HepG2 (cell line): Measurements from ENCODE around the gene TTPAL. TPM values are rescaled to one million over a fixed set of nuclear protein-coding genes. Genes with fewer than 3 reads are reported as not detected.
A peak's percentile ranks its signal among the peaks of the same experiment; 100 is the strongest.

Source experiments
- CC2D1A ChIP-seq: sonication (generic); formaldehyde crosslinking; IDR thresholded peaks from 2 replicates; pipeline ENCODE4 v1.8.1; 2023; ENCODE audit warnings: mild to moderate bottlenecking, missing genetic modification reagents
- FLYWCH1 ChIP-seq: sonication (generic); formaldehyde crosslinking; IDR thresholded peaks from 2 replicates; pipeline ENCODE4 v1.8.1; 2023; ENCODE audit warnings: mild to moderate bottlenecking, missing genetic modification reagents
- MTERF4 ChIP-seq: sonication (generic); formaldehyde crosslinking; IDR thresholded peaks from 2 replicates; pipeline ENCODE4 v1.8.0; 2023; ENCODE audit warnings: mild to moderate bottlenecking, missing genetic modification reagents
- PAXIP1 ChIP-seq: sonication (generic); formaldehyde crosslinking; conservative IDR thresholded peaks from 2 replicates; pipeline ENCODE4 v1.4.0; 2020; ENCODE audit warnings: mild to moderate bottlenecking, missing genetic modification reagents, moderate library complexity
- PREB ChIP-seq: sonication (generic); formaldehyde crosslinking; IDR thresholded peaks from 2 replicates; pipeline ENCODE4 v1.4.0; 2020; ENCODE audit warnings: missing genetic modification reagents
- RBFOX2 ChIP-seq: fragments of 200-400 bp; formaldehyde crosslinking; IDR thresholded peaks from 2 replicates; pipeline ENCODE4 v1.6.1; 2017; ENCODE audit warnings: low read depth, mild to moderate bottlenecking, low read length
- RFX3 ChIP-seq: IDR thresholded peaks from 2 replicates; pipeline ENCODE4 v1.6.1; 2016; ENCODE audit warnings: missing biosample characterization, missing genetic modification reagents
- RFX5 ChIP-seq: IDR thresholded peaks from 2 replicates; pipeline ENCODE4 v1.6.1; 2011; ENCODE audit warnings: low read depth, low read length, improper control_type of control experiment
- SCMH1 ChIP-seq: sonication (generic); formaldehyde crosslinking; IDR thresholded peaks from 2 replicates; pipeline ENCODE4 v1.9.0; 2021; ENCODE audit warnings: missing genetic modification reagents, mild to moderate bottlenecking, borderline replicate concordance
- ZNF331 ChIP-seq: sonication (generic); formaldehyde crosslinking; IDR thresholded peaks from 2 replicates; pipeline ENCODE4 v1.4.0; 2020; ENCODE audit warnings: missing genetic modification reagents
- ZNF512B ChIP-seq: sonication (generic); formaldehyde crosslinking; IDR thresholded peaks from 2 replicates; pipeline ENCODE4 v1.5.1; 2020; ENCODE audit warnings: missing genetic modification reagents, mild to moderate bottlenecking, borderline replicate concordance
- ZNF530 ChIP-seq: sonication (generic); formaldehyde crosslinking; IDR thresholded peaks from 2 replicates; pipeline ENCODE4 v1.5.0; 2020; ENCODE audit warnings: low read depth, mild to moderate bottlenecking, missing genetic modification reagents
- ZNF589 ChIP-seq: sonication (generic); formaldehyde crosslinking; conservative IDR thresholded peaks from 2 replicates; pipeline ENCODE4 v1.8.0; 2022; ENCODE audit warnings: mild to moderate bottlenecking, moderate library complexity, missing genetic modification reagents
- ZNF672 ChIP-seq: sonication (generic); formaldehyde crosslinking; IDR thresholded peaks from 2 replicates; pipeline ENCODE4 v1.8.1; 2022; ENCODE audit warnings: missing genetic modification reagents
- ZNF740 ChIP-seq: sonication (generic); formaldehyde crosslinking; IDR thresholded peaks from 2 replicates; pipeline ENCODE4 v1.4.0; 2020; ENCODE audit warnings: missing genetic modification reagents
- ZNF83 ChIP-seq: sonication (generic); formaldehyde crosslinking; IDR thresholded peaks from 2 replicates; pipeline ENCODE4 v1.4.0; 2020; ENCODE audit warnings: missing genetic modification reagents, mild to moderate bottlenecking, borderline replicate concordance
- ZSCAN29 ChIP-seq: sonication (generic); formaldehyde crosslinking; conservative IDR thresholded peaks from 2 replicates; pipeline ENCODE4 v1.4.0; 2020; ENCODE audit warnings: mild to moderate bottlenecking, missing genetic modification reagents
- polyA plus RNA-seq, 8 experiments: library from polyadenylated mRNA; depleted of rRNA in 3 of 8; stranded (reverse) in 7 of 8; unstranded in 1 of 8; fragments of >200 nt; fragmentation: Illumina TruSeq in 4 of 8; extraction: Trizol in 4 of 8; gene quantifications; 2 replicates each; pipeline versions ENCODE4 v1.2.1 to v1.2.3, GENCODE V29; 2011 to 2016; ENCODE audit warnings: low read depth in 4 of 8, missing spikeins in 1 of 8, mixed read lengths in 1 of 8; ENCODE audit not compliant: insufficient read depth in 1 of 8
- total RNA-seq, 5 experiments: library from RNA; depleted of rRNA; stranded (reverse); fragments of >200 nt; fragmentation: Illumina TruSeq; extraction: Trizol; gene quantifications; 2 replicates each; pipeline ENCODE4 v1.2.3, GENCODE V29; 2016; ENCODE audit warnings: low read depth in 1 of 5
- TF ChIP-seq, protein P1 (sequence below): sonication (generic); formaldehyde crosslinking; IDR thresholded peaks from 2 replicates; pipeline ENCODE4; 2020; ENCODE audit warnings: missing genetic modification reagents, mild to moderate bottlenecking, borderline replicate concordance

Gene TTPAL
- total and polyA plus RNA-seq, 2 of the 13 experiments (the other 11 are each of a cell fraction or from before 2014, with no cell fraction given), result 4.3 to 18.8 TPM

GRCh38 chr20:44435630-44436335 lies 39.9 kb upstream of the TTPAL start (continued):
- TF ChIP-seq, protein P1, sequence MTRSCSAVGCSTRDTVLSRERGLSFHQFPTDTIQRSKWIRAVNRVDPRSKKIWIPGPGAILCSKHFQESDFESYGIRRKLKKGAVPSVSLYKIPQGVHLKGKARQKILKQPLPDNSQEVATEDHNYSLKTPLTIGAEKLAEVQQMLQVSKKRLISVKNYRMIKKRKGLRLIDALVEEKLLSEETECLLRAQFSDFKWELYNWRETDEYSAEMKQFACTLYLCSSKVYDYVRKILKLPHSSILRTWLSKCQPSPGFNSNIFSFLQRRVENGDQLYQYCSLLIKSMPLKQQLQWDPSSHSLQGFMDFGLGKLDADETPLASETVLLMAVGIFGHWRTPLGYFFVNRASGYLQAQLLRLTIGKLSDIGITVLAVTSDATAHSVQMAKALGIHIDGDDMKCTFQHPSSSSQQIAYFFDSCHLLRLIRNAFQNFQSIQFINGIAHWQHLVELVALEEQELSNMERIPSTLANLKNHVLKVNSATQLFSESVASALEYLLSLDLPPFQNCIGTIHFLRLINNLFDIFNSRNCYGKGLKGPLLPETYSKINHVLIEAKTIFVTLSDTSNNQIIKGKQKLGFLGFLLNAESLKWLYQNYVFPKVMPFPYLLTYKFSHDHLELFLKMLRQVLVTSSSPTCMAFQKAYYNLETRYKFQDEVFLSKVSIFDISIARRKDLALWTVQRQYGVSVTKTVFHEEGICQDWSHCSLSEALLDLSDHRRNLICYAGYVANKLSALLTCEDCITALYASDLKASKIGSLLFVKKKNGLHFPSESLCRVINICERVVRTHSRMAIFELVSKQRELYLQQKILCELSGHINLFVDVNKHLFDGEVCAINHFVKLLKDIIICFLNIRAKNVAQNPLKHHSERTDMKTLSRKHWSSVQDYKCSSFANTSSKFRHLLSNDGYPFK, result peak; percentile 100
- TF ChIP-seq ZNF589 (CRISPR knock-in tag) (no peak), RFX3 (CRISPR knock-in tag) (no peak), RBFOX2 (no peak), PAXIP1 (no peak), ZNF512B (CRISPR knock-in tag) (no peak), FLYWCH1 (no peak), MTERF4 (CRISPR knock-in tag) (no peak), ZNF331 (CRISPR knock-in tag) (no peak), SCMH1 (CRISPR knock-in tag) (no peak), ZNF83 (CRISPR knock-in tag) (no peak), ZNF530 (CRISPR knock-in tag) (no peak), CC2D1A (CRISPR knock-in tag) (no peak), ZNF672 (CRISPR knock-in tag) (no peak), ZNF740 (CRISPR knock-in tag) (no peak), ZSCAN29 (no peak), PREB (no peak), RFX5 (no peak)
